HG03439 (cell line): ENCODE results near the gene DNAH8.

Experiments used
- ATAC-seq: cut with Tn5 transposase; IDR thresholded peaks from one replicate; pipeline ENCODE4 v1.9.1; 2021; ENCODE audit warnings: mild to moderate bottlenecking, moderate library complexity; ENCODE audit not compliant: unreplicated experiment

The DNAH8 gene

DNA sequence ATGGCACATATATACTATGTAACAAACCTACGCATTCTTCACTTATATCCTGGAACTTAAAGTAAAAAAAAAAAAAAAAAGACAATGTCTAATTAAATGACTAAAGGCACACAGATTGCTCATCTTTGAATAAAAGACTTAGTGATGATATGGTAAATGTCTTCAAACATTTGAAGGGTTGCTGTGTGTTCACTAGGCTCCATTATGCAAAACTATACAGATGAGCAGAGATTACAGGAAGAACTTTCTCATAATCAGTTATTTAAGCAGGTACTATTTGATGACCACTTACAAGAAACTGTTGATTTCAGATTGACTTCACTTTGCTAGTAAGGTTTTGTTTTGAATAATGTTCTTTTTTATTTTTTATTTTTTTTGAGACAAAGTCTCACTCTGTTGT is 34.4 kb downstream of the DNAH8 start:
- ATAC-seq = no peak

DNA sequence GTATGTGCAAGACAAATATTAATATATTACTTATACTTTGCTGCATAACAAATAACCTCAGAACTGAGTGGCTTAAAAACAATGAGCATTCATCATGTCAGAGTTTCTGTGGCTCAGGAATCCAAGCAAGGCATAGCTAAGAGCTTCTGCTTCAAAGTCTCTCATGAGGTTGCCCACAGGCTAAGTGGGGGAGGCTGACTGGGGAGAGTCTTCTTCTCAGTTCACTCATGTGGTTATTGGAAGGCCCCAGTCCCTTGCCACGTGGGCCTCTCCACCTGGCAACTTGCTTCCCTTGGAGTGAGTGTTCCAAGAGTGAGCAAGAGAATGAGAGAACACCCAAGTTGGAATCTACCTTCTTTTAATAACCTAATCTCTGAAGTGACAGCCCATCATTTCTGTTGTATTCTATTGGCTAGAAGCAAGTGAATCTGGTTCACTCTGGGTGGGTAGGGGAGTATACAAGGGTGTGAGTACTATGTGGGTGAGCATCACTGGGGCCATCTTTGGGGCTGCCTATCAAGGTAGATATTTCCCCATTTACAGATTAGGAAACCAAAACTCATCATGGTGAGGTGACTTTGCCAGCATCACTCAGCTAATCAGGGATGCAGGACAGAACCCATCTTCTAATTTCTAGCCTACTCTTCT is 36.0 kb downstream of the DNAH8 start:
- ATAC-seq = no peak

DNA sequence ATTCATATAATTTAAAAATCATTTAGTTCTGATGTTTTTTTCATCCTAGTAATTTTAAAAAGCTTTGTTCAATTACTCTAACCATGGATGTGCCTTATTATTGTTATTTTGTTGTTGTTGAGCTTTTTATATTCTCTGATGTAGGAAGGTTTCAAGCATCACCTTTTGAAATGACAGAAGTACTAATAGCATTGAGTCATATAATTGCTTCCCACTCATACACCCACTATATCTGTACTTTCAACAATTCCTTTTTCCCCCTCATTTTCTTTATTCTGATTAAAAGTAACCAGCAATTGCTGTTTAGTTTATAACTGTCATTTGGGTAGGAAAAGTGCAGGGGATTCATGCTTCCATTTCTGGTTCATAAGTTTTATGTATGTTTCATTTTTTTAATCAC is 38.6 kb downstream of the DNAH8 start:
- no peak for ATAC-seq

DNA sequence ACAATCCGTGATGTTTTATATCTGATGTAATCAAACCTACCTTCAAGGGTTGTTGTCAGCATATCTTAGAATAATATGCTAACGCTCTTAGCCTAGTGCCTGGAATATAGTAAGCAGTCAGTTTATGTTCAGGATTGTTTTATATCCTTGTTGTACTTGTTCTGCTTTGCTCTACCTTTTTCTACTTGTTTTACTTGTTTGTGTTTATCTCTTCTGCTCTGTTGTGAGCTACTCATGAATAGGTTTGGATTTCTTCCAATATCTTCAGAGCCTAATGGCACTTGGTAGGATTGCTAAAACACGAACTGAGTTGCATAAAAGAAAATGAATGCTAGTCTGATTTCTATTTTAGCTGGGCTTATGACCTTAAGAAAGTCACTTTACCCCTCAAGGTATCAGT is 40.1 kb downstream of the DNAH8 start:
- ATAC-seq = no peak

DNA sequence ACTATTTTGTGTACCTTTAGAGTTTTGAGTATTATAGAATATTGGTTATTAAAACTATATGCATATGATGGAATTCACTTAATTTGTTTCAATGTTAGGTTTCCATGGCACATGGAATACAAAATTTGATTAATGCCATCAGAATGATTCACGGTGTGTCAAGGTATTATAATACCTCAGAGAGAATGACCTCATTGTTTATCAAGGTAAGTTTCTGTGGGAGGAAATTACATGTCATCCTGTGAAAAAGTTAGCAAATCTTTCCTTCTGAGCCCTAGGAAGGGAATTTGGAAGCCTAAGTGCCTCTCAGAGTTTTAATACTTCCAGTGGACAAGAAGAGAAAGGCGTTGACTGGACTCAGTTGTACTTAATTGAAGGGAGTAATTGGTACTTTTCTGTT is 40.8 kb downstream of the DNAH8 start:
- no peak for ATAC-seq

DNA sequence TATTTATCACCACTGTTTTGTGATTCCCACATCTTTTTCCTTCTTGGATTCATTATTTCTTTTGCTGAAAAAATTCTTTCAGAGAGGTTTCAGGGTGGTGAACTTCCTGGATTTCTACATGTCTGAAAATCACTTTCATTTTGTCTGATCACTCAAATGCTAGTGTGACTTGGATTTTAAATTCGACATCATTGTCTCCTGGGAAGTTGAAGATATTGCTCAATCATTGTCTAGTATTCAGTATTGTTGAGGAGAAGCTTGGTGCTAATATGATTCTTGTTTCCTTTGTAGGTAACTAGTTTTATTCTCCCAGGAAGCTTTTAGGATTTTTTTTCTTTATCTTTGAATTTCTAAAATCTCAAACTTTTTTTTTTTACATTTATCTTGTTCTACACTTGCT is 45.0 kb downstream of the DNAH8 start:
- ATAC-seq = no peak

DNA sequence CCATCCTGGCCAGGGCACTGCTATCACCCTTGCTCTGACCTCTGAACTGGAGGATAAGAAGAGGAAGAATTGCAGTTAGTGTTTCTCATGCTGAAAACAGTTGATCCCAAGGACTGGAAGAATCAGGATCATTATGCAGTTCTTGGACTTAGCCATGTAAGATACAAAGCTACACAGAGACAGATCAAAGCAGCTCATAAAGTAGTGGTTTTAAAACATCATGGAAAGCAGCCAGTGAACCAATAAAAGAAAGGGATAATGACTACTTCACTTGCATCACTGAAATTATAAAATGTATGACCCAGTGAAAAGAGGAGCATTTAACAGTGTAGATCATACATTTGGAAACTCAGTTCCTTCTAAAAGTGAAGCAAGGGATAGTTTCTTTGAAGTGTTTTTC is 47.7 kb downstream of the DNAH8 start:
- no peak for ATAC-seq

DNA sequence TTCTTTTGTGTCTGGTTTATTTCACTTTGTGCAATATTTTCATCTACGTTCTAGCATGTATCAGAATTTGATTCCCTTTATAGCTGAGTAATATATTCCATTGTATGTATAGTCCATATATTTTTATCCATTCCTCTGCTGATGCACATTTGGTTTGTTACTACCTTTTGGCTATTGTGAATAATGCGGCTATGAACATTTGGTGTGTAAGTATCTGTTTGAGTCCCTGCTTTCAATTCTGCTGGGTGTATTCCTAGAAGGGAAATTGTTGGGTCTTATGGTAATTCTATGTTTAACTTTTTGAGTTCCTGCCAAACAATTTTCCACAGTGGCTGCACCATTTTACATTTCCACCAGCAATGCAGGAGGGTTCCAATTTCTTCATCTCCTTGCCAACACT is 52.4 kb downstream of the DNAH8 start:
- no peak for ATAC-seq

DNA sequence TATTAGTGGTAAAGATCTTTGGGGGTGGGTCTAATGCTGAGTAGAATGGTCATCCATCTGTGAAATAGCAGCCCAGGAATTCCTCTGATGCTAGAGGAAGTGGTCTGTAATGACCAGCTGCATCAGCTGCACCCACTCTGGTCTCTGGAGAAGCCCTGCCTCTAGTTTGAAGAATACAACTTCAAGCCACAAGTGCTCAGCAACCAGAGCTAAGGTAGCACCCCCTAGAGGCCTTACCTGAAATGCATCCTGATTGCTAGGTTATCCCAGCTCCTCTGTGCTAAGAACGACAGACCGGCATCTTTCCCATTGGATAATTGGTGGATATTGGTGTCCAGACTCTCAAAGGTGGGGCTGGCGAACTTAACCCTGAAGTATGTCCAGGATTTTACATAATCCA is 58.2 kb downstream of the DNAH8 start:
- ATAC-seq = no peak

DNA sequence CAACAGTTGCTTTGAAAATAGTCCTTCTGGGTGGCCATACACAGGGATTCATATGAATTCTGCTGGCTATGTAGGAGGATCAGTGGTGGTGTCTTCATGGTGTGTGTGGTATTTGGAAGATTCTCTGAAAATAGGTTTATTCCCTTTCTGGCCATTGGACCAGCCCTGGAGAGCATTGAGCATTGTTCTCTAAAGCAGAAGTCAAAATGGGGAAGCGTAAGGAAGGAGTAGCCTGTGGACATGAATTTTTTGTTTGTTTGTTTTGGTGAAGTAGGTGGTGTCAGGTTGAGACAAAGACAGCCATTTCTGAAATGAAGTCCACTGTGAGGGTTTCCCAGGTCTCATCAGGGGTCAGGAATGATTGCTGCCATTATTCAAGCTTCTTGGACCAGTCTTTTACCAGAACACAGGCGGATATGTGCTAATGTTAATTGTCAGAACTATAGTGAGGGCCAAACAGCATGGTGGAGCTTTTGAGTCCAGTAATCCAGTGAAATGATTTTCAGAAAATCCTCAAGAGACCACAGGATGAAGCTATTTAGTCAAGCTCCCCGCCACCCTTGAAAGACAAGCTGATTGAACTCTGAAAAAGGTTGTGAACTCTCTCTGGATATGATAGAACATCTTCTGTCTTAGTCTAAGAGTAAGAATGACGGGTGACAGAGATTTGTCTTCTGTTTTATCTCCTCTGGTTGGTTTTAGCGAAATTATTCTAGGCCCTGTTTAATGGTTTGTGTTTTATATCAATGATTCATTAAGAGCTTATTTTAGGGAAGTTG is 60.0 kb downstream of the DNAH8 start:
- no peak for ATAC-seq

DNA sequence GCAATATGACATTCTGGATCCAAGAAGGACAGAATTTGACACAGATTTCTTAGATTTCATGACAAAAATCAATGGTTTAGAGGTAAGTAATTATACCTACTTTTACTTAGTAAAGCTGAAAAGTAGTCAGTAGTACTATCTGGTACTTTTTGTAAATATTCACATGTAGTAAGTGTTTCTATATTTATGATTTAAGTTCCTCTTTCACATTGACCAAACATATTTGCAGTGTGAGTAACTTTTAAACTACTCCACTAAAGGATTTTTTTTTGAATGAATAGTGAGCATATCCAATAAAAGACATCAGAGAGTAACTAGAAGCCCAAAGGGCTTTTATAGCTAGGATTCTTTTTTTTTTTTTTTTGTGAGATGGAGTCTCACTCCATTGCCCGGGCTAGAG is 60.8 kb downstream of the DNAH8 start:
- ATAC-seq = no peak

DNA sequence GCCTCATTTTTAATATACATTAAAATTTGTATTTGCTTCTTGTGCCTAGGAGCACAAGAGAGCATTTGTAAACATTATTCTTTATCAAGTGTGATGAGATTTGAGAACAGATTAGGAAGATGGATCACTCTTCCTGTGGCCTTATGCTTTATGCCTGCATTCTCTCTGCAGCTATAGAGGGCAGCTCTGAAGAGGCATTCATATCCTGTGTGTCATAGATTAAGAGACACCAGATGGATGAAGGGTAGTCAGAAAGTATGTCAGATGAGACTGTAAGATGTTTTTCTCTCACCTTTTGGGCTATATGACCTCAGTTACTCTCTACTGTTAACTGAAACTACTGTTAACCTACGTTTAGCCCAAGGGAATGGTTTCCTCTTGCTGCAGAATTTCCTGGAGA is 61.4 kb downstream of the DNAH8 start:
- ATAC-seq = no peak

DNA sequence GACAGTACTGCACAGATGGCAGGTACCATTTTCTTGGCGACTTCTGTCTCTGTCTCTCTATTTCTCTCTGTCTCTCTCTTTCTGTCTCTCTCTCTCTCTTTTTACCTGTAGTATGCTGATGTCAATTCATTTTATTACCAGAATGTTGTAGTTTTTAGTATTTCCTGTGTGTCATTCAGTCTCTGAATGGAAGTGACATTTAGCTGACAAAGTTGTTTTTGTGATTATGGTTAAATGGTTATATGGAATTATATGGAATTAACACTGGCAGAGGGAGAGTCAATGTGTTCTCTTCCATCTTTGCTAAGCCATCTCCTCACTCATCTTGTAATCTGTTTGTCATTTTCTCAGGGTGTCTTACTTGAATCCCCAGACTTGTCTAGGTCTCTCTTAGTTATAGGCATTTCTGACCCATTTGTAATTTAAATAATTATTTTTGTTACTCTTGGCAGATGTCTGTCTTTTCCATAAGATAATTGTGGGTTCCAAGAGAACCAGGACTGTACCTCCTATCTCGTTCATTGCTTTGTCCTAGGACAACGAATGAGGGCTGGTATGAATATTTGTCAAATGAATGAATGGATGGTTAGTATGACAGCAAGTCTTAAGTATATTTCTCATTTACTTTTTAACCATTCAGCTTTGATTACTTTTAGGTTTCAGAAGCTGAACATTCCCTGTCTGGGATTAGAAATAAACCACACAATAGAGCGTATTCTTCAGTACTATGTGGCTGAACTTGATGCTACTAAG is 64.4 kb downstream of the DNAH8 start:
- no peak for ATAC-seq

DNA sequence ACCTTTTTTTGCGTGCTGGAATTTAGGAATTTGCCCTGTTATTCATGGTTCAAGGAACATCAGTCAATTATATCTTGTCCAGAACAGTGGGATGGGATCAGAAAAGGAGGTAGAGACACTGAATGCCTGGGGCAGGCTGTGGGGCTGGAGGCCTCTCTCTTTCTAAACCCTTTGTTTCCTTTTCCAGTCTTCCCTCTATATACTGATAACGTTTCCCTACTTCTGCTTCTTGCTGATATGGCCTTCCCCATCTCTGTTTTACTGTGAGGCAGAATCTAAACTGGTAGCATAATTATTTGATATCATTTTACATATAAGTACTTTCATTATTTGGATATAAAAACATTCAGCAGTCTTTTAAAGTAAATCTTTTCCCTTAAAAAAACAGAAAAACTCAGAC is 67.5 kb downstream of the DNAH8 start:
- ATAC-seq = no peak

DNA sequence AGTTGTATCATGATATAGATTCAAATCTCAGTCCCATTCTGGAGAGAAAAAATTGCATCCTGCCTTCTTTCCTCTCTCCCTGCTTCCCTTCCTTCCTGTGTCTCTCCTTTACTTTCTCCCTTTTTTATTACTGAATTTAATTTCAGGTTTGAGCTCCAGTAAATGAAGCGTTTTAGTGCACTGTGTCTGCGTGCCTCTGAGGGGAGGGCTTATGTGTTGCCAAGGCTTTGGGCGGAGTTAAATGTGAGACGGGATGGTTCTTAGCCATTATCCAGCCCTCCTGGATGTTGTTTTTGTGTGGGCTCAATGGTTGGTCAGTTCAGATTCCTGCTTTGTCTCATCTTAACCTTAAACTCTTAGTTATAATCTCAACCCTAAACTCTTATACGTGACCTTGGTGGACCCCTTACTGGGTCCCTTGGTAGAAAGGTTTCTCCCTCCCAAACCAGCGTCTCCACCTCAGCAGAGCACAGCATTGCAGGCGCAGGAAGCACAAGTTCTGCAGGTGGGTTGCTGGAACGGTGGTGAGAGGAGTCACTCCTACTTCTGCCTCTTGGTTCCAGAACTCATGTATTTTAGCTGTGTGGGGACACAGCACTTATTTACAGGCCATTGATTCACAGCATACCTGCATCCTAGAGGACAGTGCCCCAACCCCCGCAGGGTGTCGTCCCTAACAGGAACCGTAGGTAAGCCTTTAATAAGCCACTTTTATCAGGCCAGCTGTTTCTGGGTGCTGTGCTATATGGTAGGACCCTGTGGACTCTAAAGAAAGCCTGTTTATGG is 68.5 kb downstream of the DNAH8 start:
- ATAC-seq = no peak

DNA sequence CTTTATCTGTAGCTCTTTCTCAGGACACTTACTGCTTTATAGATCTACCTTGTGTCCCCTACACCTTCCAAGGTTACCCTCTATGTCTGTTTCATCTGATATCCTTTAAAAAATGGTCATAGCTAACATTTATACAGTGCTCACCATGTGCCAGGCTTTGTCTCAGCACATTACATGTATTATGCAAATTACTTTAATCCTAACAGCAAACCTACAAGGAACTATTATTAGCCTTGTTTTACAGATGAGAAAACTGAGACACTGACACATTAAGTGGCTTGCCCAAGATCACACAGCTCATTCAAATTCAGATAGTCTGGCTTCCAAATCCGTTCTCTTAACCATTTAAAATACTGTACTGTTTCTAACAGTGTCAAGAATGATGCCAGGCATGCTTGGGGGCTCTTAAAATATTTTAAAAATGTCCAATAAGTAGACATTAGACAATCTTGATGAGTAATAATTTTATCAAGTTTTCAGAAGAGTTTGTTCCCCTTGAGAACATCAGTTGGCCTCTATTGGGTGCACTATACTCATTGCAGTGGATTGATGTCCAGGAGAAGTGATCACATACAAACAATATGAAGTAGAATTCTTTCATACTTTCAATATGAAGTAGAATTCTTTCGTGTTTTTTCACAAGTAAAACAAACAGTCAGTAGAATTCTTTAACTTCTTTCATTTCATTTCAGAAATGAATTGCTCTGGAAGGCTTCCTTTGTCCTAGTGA is 69.6 kb downstream of the DNAH8 start:
- no peak for ATAC-seq

DNA sequence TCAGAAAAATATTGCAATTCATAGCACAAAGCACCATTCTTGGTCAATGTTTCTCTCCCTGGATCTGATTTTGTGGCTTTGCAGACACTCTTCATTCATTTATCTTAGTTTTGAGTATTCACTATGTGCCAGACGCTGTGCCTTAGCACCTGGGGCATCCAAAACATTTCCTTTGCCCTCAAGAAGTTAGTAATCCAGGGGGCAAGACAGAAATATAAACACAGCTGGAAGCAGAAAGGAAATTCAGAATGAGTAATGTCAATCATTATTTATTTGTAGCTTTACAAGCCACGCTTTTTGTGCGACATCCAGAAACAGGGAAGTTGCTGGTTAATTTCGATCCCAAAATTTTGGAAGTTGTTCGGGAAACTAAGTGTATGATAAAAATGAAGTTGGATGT is 71.4 kb downstream of the DNAH8 start:
- no peak for ATAC-seq

DNA sequence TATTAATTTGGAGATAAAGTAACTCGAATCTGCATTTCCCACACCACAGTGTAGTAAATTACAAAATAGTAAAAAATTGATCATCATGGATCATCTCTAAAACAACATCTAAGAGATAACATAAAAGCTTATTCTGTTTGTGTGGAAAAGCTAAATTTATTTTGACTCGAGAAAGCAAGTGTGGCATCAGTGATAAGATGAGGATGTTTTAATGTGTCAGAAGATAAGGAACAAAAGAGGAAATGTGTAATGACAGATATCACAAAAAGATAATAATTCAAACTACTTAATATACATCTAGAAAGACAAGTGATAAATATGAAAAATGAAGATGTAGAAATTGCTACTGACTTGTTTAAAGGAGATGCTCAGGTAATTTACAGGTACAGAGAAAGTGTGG is 74.1 kb downstream of the DNAH8 start:
- ATAC-seq = no peak

DNA sequence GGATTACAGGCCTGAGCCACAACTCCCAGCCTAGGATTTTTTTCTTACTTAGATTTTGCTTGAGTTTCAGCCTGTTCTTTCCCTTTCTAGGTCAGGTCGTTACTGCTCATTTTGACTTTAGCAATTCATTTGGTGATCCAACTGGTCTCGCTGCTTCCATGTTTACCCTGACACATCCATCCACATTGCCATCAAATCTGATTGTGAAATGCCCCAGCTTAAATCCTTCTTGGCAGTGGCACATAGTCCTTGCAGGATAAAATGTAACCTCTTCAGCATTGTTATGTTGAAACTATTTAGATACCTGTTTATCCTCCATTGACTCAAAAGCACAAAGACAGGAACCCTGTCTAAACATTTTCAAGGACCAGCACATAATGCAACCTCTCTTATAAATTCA is 77.2 kb downstream of the DNAH8 start:
- ATAC-seq = no peak

DNA sequence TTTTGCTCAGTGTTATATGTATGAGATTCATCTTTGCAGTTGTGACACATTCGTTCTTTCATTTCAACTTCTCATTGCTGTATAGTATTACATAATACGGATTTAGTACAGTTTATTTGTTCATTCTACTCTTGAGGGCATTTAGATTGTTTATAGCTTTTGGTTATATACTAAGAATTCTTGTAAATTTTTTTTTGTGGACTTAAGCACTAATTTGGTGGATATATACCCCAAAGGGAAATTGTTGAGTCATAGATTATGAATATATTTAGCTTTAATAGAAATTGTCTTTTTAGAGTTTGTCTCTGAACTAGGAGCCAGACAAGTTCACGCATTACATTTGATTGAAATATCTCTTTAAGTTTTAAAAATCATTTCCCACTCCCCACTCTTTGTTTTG is 79.6 kb downstream of the DNAH8 start:
- ATAC-seq = no peak

DNA sequence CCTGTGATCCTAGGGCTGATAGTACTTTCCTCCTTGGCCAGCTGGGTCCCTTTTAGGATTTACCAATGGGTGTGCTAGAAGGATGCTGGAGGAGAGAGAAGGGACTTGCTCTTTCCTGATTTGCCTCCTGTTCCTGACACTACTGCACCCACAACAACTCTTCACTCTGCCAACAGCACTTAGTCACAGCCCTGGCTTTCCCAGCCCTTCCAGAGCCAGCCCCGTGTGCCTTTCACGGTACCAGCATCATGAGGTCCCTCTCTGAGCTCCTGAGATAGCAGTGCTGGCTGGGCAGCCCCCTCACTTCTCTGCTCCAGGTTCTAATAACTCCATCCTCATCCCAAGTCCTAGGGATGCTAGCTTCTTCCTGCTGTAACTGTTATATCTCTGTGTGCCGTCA is 80.9 kb downstream of the DNAH8 start:
- no peak for ATAC-seq
